MCF 10A (cell line): ENCODE results near the gene FRZB. TPM values are rescaled to one million over a fixed set of nuclear protein-coding genes. Genes with fewer than 3 reads are reported as not detected.

Experiments
- BruUV-seq: library from RNA; stranded (reverse); fragments of 400-500 nt; replicated peaks from 2 replicates; lab custom pipeline; 2021; lab: Mats Ljungman, UMichigan
- CTCF ChIA-PET: fragments of 300-600 bp; sonication (Branson Sonifier 250); formaldehyde crosslinking; extraction: SDS; loops from one replicate; lab custom pipeline; 2021; ENCODE audit warnings: antibody characterized with exemption, inconsistent platforms; lab: Yijun Ruan, JAX
- POLR2A ChIA-PET: fragments of 300-600, 350-650 bp; sonication (Branson Sonifier 250); formaldehyde crosslinking; extraction: SDS; loops from one replicate; lab custom pipeline; 2020; ENCODE audit warnings: antibody characterized with exemption, inconsistent platforms; lab: Yijun Ruan, JAX
- DNase-seq: peaks from one replicate; pipeline ENCODE4 v3.0.0-alpha.2; 2018; ENCODE audit not compliant: unreplicated experiment
- H3K27ac Mint-ChIP-seq: one replicate; pipeline ENCODE4 v1.8.0; 2022; ENCODE audit warnings: mild to moderate bottlenecking, low read depth, mixed read lengths; ENCODE audit not compliant: unreplicated experiment
- H3K27me3 Mint-ChIP-seq: one replicate; pipeline ENCODE4 v1.8.0; 2022; ENCODE audit warnings: mixed read lengths; ENCODE audit not compliant: insufficient read depth, unreplicated experiment
- H3K36me3 Mint-ChIP-seq: one replicate; pipeline ENCODE4 v1.8.0; 2022; ENCODE audit warnings: mild to moderate bottlenecking, moderate library complexity, mixed read lengths; ENCODE audit not compliant: insufficient read depth, unreplicated experiment
- H3K4me1 Mint-ChIP-seq: one replicate; pipeline ENCODE4 v1.8.0; 2022; ENCODE audit warnings: mixed read lengths; ENCODE audit not compliant: insufficient read depth, unreplicated experiment
- H3K4me3 Mint-ChIP-seq: one replicate; pipeline ENCODE4 v1.8.0; 2022; ENCODE audit warnings: mild to moderate bottlenecking, moderate library complexity, mixed read lengths; ENCODE audit not compliant: unreplicated experiment
- H3K9me3 Mint-ChIP-seq: one replicate; pipeline ENCODE4 v1.8.0; 2022; ENCODE audit warnings: mixed read lengths; ENCODE audit not compliant: unreplicated experiment
- CTCF ChIP-seq: fragments of 200-600 bp; IDR thresholded peaks from one replicate; pipeline ENCODE4 v1.8.0; 2022; ENCODE audit warnings: antibody characterized with exemption, mild to moderate bottlenecking; ENCODE audit not compliant: unreplicated experiment
- intact Hi-C: fragments of 100-400 bp; cut with micrococcal nuclease; formaldehyde crosslinking; loops from 2 replicates; pipeline ENCODE4 v1.14.1; 2022
- total RNA-seq: library from RNA; stranded (reverse); gene quantifications from 2 replicates; pipeline ENCODE4 v1.2.3, GENCODE V29; 2022

Gene FRZB
- total RNA-seq, 1 experiment from 2014 or later = 0.09 TPM

- BruUV-seq = no TSS peak
- Mint-ChIP-seq H3K4me1 (no peaks in the 10 kb centered on the region), H3K36me3 (no peaks in the 10 kb centered on the region), H3K4me3 (no peak overlapping the region), H3K27ac (no peak overlapping the region), H3K27me3 (no peaks in the 10 kb centered on the region), H3K9me3 (no peaks in the 10 kb centered on the region)
- peak; percentile 42 for DNase-seq
- POLR2A ChIA-PET = interaction anchor here (0.7 kb wide), 1 partner anchor 109 kb away, joined by 3 read pairs; no protein-coding TSS in a partner anchor
- CTCF ChIA-PET = interaction anchor here (0.6 to 1.2 kb wide), 3 partner anchors 11 to 76 kb away, joined by 3 read pairs; no protein-coding TSS in a partner anchor
- intact Hi-C loops = no loop called here
- TF ChIP-seq CTCF = no peak
Measured at GRCh38 chr2:182852090-182852489, 14.3 kb downstream of the FRZB start.

- no peak for TF ChIP-seq CTCF
- intact Hi-C loops = no loop called here
- no peak overlapping the region for H3K4me3 Mint-ChIP-seq
- H3K27ac Mint-ChIP-seq = no peak overlapping the region
- no peak for DNase-seq
- H3K27me3 Mint-ChIP-seq = no peaks in the 10 kb centered on the region
- no TSS peak for BruUV-seq
- ChIA-PET CTCF (interaction anchor here (0.9 kb wide), 1 partner anchor 18 kb away, joined by 3 read pairs; no protein-coding TSS in a partner anchor), POLR2A (interaction anchor here (1.3 kb wide), 1 partner anchor 72 kb away, joined by 3 read pairs; no protein-coding TSS in a partner anchor)
- H3K4me1 Mint-ChIP-seq = no peaks in the 10 kb centered on the region
- no peaks in the 10 kb centered on the region for H3K36me3 Mint-ChIP-seq
- no peaks in the 10 kb centered on the region for H3K9me3 Mint-ChIP-seq
Measured at GRCh38 chr2:182845794-182846417, 20.5 kb downstream of the FRZB start.

GRCh38 chr2:182836451-182836850 lies 30.0 kb downstream of the FRZB start:
- H3K9me3 Mint-ChIP-seq = no peaks in the 10 kb centered on the region
- no peaks in the 10 kb centered on the region for H3K4me1 Mint-ChIP-seq
- H3K4me3 Mint-ChIP-seq = no peak overlapping the region
- no peak overlapping the region for H3K27ac Mint-ChIP-seq
- ChIA-PET CTCF (no interaction called here), POLR2A (no interaction called here)
- no peaks in the 10 kb centered on the region for H3K36me3 Mint-ChIP-seq
- intact Hi-C loops = no loop called here
- no peak for DNase-seq
- no peak for TF ChIP-seq CTCF
- no TSS peak for BruUV-seq
- H3K27me3 Mint-ChIP-seq = no peaks in the 10 kb centered on the region

- no peaks in the 10 kb centered on the region for H3K4me1 Mint-ChIP-seq
Measured at GRCh38 chr2:182834293-182834692, 32.1 kb downstream of the FRZB start.

More at GRCh38 chr2:182834293-182834692, 32.1 kb downstream of the FRZB start:
- ChIA-PET CTCF (interaction anchor here (0.8 kb wide), 1 partner anchor 38 kb away, joined by 3 read pairs; no protein-coding TSS in a partner anchor), POLR2A (interaction anchor here (1.2 kb wide), 1 partner anchor 41 kb away, joined by 3 read pairs; no protein-coding TSS in a partner anchor)
- no peak overlapping the region for H3K27ac Mint-ChIP-seq
- H3K9me3 Mint-ChIP-seq = no peaks in the 10 kb centered on the region
- intact Hi-C loops = no loop called here
- DNase-seq = no peak
- H3K4me3 Mint-ChIP-seq = no peak overlapping the region
- H3K27me3 Mint-ChIP-seq = no peaks in the 10 kb centered on the region
- BruUV-seq = no TSS peak
- TF ChIP-seq CTCF = no peak
- no peaks in the 10 kb centered on the region for H3K36me3 Mint-ChIP-seq
